ENCODE results near the gene LINGO1. TPM values are rescaled to one million over a fixed set of nuclear protein-coding genes. Genes with fewer than 3 reads are reported as not detected.
A peak's percentile ranks its signal among the peaks of the same experiment; 100 is the strongest.

LINGO1 gene
- total RNA-seq, 2 experiments from 2014 or later = not detected

GRCh38 chr15:77670558-77671361, 38.0 kb upstream of the LINGO1 start:
- Histone ChIP-seq H3K79me2 (ENCODE audit: insufficient read depth, low read depth, low read length) (no peaks in the 10 kb centered on the region), H3K9me2 (ENCODE audit: insufficient read depth, low read length) (no peaks in the 10 kb centered on the region), H3K27ac (ENCODE audit: low read depth, low read length, poor library complexity, severe bottlenecking) (no peak overlapping the region), H3K4me2 (ENCODE audit: low read length) (peak overlapping the region; percentile 22; the same call in 1 of the 2 replicates), H3K4me1 (ENCODE audit: insufficient read depth, low read length, poor library complexity, severe bottlenecking) (peaks cover 17% of the 10 kb centered on the region), H3K36me3 (ENCODE audit: insufficient read depth, low read length) (no peaks in the 10 kb centered on the region), H3K9me3 (ENCODE audit: low read length) (no peaks in the 10 kb centered on the region), H4K20me1 (ENCODE audit: insufficient read depth, low read length) (no peaks in the 10 kb centered on the region), H2AFZ (ENCODE audit: low read length) (no peak overlapping the region), H3K4me3 (ENCODE audit: low read depth, low read length, poor library complexity, severe bottlenecking) (no peak overlapping the region)
- BruUV-seq (replicated peaks) = no TSS peak
- TF ChIP-seq CTCF (conservative IDR thresholded peaks at IDR 0.05; ENCODE audit: low read length) (no peak), EZH2phosphoT487 (IDR thresholded peaks at IDR 0.05; ENCODE audit: borderline replicate concordance, low read depth, low read length) (no peak)
- DNase-seq (ENCODE audit: low spot score) = no peak
- intact Hi-C loops (cut with micrococcal nuclease; ENCODE audit: unreplicated experiment) = no loop called here
- ChIA-PET POLR2A (interaction anchor here (1.0 kb wide), 1 partner anchor 126 kb away, joined by 3 read pairs; no protein-coding TSS in a partner anchor), CTCF (ENCODE audit: unreplicated experiment) (no interaction called here)

- H3K79me2 ChIP-seq (ENCODE audit: insufficient read depth, low read depth, low read length) = no peaks in the 10 kb centered on the region
- DNase-seq (ENCODE audit: low spot score) = no peak
- no peak overlapping the region for H3K4me3 ChIP-seq (ENCODE audit: low read depth, low read length, poor library complexity, severe bottlenecking)
- peak overlapping the region; percentile 22; the same call in 1 of the 2 replicates for H3K4me2 ChIP-seq (ENCODE audit: low read length)
- TF ChIP-seq CTCF (conservative IDR thresholded peaks at IDR 0.05; ENCODE audit: low read length) (no peak), EZH2phosphoT487 (IDR thresholded peaks at IDR 0.05; ENCODE audit: borderline replicate concordance, low read depth, low read length) (no peak)
- H3K9me3 ChIP-seq (ENCODE audit: low read length) = no peaks in the 10 kb centered on the region
- BruUV-seq (replicated peaks) = no TSS peak
- H2AFZ ChIP-seq (ENCODE audit: low read length) = no peak overlapping the region
- H3K36me3 ChIP-seq (ENCODE audit: insufficient read depth, low read length) = no peaks in the 10 kb centered on the region
- H4K20me1 ChIP-seq (ENCODE audit: insufficient read depth, low read length) = no peaks in the 10 kb centered on the region
- CTCF ChIA-PET (ENCODE audit: unreplicated experiment) = no interaction called here
- peaks cover 17% of the 10 kb centered on the region for H3K4me1 ChIP-seq (ENCODE audit: insufficient read depth, low read length, poor library complexity, severe bottlenecking)
- POLR2A ChIA-PET = no interaction called here
- intact Hi-C loops (cut with micrococcal nuclease; ENCODE audit: unreplicated experiment) = no loop called here
- no peaks in the 10 kb centered on the region for H3K9me2 ChIP-seq (ENCODE audit: insufficient read depth, low read length)
- H3K27ac ChIP-seq (ENCODE audit: low read depth, low read length, poor library complexity, severe bottlenecking) = no peak overlapping the region
Measured at GRCh38 chr15:77669896-77670295, 37.2 kb upstream of the LINGO1 start.
